Fibroblast of lung (primary cell): ENCODE data around the gene RAB8A.

Source experiments
- EZH2 ChIP-seq: IDR thresholded peaks from 2 replicates; pipeline ENCODE4 v1.5.1; 2012; ENCODE audit warnings: low read length, control low read depth, mild to moderate bottlenecking; ENCODE audit errors: missing control alignments
- TF ChIP-seq, protein P1 (sequence below), 2 donors: IDR thresholded peaks in 1 of 2; conservative IDR thresholded peaks in 1 of 2; 1 replicate in 1 of 2; 2 replicates in 1 of 2; pipeline ENCODE4 v1.5.1; 2011 to 2012; ENCODE audit warnings: low read length in 2 of 2, control low read depth in 1 of 2, inconsistent platforms in 1 of 2, low read depth in 1 of 2, mild to moderate bottlenecking in 1 of 2

DNA sequence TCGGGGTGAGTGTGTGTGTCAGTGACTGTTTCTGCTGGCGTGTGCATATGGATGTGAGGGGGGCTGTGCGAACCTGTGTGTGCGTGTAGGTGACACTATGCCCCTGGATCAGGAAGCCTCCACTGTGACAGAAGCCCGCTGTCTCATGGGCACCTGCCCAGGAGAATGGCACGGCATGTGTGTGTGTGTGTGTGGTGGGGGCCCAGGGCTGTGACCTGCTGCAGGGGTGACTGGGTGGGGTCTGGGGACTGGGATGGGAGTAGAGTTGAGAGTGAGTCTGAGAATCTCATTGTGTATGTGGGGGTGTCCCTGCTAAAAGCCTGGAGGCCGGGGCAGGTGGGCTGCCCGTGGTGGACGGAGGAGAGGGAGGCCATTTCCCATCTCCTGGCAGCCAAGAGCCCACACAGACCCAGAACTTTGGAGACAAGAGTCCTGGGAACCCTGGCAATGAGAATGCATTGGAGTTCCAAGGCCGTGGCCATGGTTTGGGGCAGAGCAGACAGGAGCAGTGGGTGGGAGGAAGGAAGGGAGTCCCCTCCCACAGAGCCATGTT is 41.8 kb upstream of the RAB8A start:
- TF ChIP-seq, protein P1, sequence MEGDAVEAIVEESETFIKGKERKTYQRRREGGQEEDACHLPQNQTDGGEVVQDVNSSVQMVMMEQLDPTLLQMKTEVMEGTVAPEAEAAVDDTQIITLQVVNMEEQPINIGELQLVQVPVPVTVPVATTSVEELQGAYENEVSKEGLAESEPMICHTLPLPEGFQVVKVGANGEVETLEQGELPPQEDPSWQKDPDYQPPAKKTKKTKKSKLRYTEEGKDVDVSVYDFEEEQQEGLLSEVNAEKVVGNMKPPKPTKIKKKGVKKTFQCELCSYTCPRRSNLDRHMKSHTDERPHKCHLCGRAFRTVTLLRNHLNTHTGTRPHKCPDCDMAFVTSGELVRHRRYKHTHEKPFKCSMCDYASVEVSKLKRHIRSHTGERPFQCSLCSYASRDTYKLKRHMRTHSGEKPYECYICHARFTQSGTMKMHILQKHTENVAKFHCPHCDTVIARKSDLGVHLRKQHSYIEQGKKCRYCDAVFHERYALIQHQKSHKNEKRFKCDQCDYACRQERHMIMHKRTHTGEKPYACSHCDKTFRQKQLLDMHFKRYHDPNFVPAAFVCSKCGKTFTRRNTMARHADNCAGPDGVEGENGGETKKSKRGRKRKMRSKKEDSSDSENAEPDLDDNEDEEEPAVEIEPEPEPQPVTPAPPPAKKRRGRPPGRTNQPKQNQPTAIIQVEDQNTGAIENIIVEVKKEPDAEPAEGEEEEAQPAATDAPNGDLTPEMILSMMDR (conservative IDR thresholded peaks at IDR 0.05 in 1 of 2, IDR thresholded peaks at IDR 0.05 in 1 of 2; ENCODE audit: low read depth in 1 of 2, low read length in 2 of 2) = no peak
- TF ChIP-seq EZH2 = no peak
